Measurements from ENCODE around the gene CYB5A.
"Not testable (repeated sequence)": the region's sequence is repeated elsewhere in the genome, so short reads cannot be mapped to it uniquely, and the experiment has no call there.

The CYB5A gene, protein sequence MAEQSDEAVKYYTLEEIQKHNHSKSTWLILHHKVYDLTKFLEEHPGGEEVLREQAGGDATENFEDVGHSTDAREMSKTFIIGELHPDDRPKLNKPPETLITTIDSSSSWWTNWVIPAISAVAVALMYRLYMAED

DNA sequence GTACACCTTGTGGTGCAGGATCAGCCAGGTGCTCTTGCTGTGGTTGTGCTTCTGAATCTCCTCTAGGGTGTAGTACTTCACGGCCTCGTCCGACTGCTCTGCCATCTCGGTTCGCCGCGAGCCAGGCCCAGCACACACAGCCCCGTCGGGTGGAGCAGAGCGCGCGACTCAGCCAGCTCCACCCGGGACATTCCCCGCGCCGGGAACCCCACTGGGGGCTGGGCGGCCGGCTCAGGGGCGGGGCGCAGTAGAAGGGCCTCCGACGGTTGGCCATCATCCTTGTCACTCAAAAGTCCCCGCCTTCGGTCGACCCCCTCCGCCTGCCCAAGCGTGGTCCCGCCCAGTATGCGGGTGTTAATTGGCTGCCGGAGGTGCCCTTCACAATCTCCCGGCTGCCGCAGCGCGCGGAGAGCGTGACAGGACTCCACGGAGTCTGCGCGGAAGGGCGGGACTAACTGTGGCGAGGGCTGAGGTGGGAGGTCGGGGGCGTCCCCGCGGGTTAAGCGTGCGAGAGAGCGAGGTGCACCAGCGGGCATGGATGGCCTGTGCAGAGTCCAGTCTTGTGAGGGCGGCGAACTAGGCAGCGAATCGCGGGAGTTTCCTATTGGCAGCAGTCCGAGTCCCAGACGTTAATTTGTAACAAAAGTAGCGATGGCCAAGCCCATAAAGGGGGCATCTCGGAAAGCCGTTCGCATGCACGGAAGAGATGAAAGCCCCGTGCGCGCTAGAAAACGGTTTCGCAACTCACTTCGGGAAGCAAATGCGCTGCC lies at the start of gene CYB5A:
Gene CYB5A, minus strand, starts transcription at position 193 of the 770 bp plus-strand sequence. Its CDS starts 88 bp downstream, at position 105.
- no peak for DNase-seq
- in situ Hi-C loops (cut with MboI; ENCODE audit: low pct_unique_long_range_greater_than_20kb, low sequenced_read_pairs) = no loop called here

DNA sequence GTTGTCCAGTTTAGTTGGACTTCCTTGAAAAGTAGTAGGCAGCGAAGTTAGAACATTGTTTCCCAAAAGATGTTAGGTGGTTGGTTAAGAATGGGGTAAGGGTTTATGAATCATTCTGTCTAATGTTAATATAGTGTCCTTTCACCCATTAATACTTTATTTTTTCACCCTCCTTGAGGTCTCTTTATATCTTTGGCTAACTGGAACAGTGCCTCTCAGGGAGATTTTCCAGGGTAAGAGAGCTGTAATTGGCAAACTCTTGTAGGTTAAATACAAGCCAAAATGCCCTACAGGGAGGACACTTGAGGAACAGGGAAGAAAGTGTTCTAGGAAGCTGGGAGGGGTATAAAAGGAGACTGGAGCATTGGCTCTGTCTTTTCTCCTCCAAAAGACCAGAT lies 46.1 kb upstream of the CYB5A start:
- DNase-seq = no peak
- in situ Hi-C loops (cut with MboI; ENCODE audit: low pct_unique_long_range_greater_than_20kb, low sequenced_read_pairs) = no loop called here

DNA sequence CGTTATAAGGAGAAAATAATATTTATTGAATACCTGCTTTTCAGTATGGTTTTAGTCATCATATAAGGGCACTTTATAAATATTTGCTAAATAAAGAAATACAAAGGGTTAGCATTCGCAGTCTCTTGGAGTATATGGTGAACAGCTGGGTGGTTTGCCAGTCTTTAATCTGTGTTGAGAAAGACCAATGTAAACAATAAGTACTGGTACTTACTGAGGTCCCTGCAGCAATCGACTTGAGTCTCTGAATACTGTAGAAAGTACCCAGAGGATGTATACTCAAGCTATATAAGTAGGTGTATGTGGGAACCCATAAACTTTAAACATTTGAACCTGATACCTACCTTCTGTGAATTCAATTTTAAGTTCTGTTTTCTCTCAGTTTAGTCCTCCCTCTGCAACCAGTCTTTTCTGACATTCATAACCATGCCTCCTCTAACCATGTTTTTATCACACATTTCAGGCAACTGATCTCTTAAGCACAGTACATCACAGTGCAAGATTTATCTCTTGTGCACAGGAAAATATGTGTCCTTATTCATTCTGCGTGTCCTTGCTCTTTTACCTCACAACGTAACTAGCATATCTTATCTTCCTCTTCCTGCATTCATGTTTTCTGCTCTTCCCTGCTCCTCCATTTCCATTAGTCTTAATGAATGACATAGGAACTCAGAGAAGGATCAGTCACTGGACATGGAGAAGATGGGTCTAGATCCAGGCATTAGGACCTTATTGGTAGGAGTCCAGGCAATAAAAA lies 45.6 kb upstream of the CYB5A start:
- no peak for DNase-seq
- in situ Hi-C loops (cut with MboI; ENCODE audit: low pct_unique_long_range_greater_than_20kb, low sequenced_read_pairs) = no loop called here

DNA sequence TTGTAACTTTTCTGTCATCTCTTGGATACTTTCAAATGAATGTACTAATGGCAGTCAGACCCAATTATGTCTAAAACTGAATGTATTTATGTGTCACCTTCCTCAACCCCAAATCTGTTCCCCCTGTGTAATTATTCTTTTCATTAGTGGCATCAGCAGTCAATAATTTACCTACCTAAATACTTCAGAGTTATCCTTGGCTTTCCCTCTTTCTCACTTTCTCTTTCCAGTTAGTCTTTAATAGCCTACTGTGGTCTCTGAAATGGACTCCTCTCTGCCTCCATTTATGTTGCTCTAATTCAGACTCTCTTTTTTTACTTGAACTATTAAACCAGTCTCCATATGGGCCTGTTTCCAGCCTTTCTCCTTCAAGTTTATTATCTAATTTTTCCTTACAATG lies 44.9 kb upstream of the CYB5A start:
- DNase-seq = no peak
- in situ Hi-C loops (cut with MboI; ENCODE audit: low pct_unique_long_range_greater_than_20kb, low sequenced_read_pairs) = no loop called here

DNA sequence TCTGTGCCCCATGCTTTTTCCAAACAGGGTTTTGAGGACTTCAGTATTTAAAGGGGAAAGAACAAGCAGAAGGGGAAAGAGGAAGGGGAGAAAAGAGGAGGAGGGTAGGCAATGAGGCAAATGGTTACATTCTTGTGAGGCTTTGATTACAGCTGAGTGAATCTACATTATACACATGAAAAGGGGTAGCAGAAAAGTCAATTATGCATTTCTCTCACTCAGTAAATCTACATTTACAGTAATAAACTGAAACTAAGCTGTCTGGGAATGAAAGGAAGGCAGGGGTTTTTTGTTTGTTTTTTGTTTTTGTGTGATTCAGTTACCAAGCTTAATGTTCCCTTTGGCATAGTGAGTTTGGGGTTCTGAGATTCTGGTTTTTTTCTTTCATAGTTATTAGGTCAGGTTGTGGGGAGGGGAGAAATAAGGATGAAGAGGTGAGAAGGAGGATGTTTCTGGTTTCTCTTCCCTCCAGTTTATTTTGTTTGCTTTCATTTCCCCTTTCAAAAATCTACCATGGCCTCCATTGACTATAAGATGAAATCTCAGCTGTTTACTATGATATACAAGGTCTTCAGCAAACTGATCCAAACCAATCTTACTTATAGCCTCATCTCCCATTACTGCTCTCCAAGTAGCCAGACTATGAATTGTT lies 42.6 kb upstream of the CYB5A start:
- in situ Hi-C loops (cut with MboI; ENCODE audit: low pct_unique_long_range_greater_than_20kb, low sequenced_read_pairs) = no loop called here
- no peak for DNase-seq

DNA sequence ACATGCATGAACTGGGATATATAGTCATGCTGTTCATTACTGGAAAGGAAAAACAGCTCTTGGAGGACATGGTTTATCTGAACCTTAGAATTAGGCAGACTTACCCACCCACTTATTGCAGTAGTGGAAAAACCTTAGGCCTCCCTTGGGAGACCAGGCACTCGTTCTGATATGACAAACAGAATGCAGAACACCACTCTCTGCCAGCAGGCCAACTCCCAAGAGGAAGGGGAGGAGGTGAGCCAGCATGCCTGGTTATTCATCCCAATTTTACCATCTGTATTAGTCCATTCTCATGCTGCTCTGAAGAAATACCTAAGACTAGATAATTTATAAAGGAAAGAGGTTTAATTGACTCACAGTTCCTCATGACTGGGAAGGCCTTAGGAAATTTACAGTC lies 41.3 kb upstream of the CYB5A start:
- no peak for DNase-seq
- in situ Hi-C loops (cut with MboI; ENCODE audit: low pct_unique_long_range_greater_than_20kb, low sequenced_read_pairs) = no loop called here

DNA sequence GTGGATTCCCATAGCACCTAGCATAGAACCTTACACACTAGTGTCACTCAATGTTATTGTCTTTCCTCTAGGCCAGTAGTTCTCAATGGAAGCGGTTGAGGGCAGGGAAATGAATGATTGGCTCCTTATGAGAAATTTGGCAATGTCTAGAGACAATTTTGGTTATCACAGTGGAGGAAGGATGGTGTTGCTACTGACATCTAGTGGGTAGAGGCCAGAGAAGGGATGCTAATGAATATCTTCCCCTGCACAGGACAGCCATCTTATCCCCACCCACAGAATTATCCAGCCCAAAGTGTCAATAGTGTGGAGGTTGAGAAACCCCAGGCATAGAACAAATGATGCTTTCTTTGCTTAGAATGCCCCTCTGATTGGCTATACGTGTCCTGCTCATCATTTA lies 39.6 kb upstream of the CYB5A start:
- in situ Hi-C loops (cut with MboI; ENCODE audit: low pct_unique_long_range_greater_than_20kb, low sequenced_read_pairs) = no loop called here
- no peak for DNase-seq

DNA sequence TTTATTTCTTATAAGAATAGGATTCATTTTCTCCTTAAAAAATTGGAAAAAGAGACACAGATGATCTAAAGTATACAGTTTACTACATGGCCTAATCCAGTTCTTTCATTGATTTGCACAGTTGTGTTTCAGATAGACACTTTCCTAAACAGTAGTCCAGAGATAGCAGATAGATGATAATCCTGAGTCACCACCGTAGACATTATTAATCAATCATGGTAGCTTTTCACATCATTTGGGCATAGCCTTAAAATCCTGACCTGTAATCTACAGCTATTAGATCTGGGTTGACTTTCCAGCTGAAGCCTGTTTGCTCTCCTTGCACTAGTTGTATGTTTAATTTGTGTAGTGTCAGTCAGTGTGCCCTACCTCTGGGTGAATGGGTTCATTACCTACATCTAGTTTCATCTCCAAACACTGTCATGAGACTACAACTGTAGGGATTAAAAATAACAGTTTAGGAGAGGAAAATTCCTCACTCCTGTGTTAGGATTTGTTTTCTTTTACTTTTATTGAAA lies 38.0 kb upstream of the CYB5A start:
- no peak for DNase-seq
- in situ Hi-C loops (cut with MboI; ENCODE audit: low pct_unique_long_range_greater_than_20kb, low sequenced_read_pairs) = no loop called here

DNA sequence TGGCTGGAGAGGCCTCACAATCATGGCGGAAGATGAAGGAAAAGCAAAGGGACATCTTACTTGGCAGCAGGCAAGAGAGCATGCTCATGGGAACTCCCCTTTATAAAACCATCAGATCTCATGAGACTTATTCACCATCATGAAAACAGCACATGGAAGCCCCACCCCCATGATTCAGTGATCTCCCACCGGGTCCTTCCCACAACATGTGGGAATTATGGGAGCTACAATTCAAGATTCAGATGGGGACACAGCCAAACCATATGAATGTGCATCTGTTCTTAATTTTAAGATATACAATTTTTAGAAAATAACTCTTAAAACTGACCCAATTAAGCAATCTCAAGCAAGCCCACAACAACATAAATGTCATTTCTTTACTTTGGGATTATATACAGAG lies 36.4 kb upstream of the CYB5A start:
- in situ Hi-C loops (cut with MboI; ENCODE audit: low pct_unique_long_range_greater_than_20kb, low sequenced_read_pairs) = no loop called here
- no peak for DNase-seq

DNA sequence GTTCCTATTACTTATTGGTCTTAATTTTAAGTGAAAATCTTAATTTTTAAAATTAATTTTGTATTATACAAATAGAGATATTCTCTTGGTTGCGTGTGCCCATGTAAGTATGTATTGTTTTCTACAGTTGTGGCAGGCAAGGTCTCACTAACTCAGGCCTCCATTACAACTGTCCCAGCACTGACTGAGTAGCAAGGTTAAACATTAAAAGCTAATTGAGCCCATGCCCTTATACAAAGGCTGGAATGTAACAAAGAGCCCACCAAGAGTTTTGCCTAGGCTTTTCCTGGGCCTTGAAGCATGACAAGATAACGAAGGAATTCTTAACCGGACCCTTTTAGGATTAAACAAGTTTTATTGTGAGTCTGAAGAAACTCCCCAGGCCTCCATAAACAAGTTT lies 35.0 kb upstream of the CYB5A start:
- DNase-seq; in situ Hi-C loops (cut with MboI; ENCODE audit: low pct_unique_long_range_greater_than_20kb, low sequenced_read_pairs): not testable (repeated sequence)

DNA sequence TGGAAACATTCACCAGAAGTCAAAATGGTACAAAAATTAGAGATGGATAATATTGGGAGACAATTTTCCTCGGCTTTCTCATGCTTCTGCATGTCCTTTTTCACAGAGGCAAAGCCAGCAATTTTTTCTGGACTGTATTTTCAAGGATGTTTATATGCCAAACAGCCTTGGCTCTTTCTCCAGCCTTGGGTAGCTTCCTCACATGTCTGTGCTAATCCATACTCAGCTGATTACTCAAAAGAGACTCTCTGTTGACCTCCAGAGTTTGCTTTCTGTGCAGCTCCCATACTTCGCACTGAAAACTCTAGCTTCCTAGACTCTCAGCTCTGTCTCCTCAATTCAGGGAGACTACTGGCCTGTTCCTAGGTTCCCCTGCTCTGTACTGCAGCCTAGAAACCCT lies 34.5 kb upstream of the CYB5A start:
- no peak for DNase-seq
- in situ Hi-C loops (cut with MboI; ENCODE audit: low pct_unique_long_range_greater_than_20kb, low sequenced_read_pairs) = no loop called here

DNA sequence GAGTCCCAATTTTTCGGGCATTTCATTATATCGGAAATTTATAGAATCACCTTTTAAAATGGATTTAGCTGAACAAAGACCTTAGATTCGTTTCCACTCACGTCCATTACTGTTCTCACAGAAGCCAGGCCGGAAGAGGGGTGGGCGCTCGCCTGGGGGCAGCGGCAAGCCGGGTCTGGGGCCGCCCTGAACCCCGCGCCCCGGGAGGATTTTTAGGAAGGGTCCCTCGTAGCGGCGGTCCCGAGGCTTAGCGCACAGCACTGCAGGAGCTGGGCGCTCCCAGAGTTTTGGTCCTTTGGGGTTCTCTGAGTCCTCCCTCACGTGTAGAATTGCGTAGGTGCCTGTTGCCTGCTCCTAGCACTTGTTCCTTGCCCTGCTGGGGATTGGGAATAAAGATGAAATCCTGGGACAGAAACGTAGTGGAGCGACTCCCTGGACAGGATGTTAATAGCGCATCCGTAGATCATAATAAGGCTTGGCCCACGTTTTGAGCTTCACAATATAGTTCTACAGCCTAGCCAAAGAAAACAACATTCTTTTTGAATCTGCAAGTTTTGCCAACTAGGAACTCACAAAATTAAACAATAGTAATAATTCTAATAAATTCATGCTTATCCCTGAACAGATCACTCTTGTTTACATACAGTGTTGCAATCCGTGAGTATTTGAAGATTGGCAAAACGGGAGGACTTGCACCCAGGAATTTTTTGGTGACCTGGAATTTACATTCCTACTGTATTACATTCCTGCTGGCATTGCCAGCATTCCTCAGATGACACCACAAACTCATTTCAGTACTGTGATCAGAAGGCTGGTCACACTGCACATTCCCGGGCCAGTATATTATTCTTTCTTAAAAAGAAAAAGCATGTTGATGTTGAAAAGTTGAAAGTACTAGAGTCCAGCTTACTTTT lies 24.8 kb upstream of the CYB5A start:
- in situ Hi-C loops (cut with MboI; ENCODE audit: low pct_unique_long_range_greater_than_20kb, low sequenced_read_pairs) = no loop called here
- no peak for DNase-seq

DNA sequence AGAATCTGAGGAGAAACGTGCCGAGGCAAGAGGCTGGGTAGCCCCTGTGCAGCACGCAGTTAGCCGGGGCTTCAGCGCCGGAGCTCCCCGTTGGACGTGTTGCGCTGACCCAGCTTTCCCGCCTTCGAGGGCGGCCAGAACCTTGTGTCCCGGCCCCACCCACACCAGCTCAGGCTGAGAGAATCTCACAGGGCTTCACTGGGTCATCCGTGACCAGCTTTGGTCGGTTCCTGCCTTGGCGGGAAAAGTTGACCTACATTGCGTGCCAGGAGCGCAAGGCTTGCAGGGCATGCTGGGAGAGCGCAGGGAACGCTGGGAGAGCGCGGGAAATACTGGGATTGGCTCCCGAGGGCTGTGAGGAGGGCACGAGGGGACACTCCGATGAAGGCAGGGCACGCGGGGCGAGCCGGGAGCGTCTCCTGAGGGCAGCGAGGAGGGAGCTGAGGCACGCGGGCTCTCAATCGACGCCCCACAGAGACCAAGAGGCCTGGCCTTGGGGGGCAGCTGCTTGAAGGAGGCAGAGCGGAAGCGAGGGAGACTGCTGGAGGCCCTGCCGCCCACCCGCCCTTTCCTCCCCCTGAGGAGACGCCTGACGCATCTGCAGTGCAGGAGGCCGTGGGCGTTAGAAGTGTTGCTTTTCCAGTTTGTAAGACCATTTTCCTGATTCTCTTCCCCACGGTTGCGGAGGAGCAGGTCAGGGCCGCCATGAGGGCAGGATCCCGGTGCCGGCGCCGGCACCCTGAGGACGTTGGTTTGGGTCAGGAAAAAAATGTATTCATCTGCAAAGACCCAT lies 23.9 kb upstream of the CYB5A start, which contains the start of gene C18orf63:
Gene C18orf63, plus strand, starts transcription at position 376 of the 793 bp plus-strand sequence. CDS start 2,027 bp downstream, outside the sequence.
- in situ Hi-C loops (cut with MboI; ENCODE audit: low pct_unique_long_range_greater_than_20kb, low sequenced_read_pairs) = no loop called here

DNA sequence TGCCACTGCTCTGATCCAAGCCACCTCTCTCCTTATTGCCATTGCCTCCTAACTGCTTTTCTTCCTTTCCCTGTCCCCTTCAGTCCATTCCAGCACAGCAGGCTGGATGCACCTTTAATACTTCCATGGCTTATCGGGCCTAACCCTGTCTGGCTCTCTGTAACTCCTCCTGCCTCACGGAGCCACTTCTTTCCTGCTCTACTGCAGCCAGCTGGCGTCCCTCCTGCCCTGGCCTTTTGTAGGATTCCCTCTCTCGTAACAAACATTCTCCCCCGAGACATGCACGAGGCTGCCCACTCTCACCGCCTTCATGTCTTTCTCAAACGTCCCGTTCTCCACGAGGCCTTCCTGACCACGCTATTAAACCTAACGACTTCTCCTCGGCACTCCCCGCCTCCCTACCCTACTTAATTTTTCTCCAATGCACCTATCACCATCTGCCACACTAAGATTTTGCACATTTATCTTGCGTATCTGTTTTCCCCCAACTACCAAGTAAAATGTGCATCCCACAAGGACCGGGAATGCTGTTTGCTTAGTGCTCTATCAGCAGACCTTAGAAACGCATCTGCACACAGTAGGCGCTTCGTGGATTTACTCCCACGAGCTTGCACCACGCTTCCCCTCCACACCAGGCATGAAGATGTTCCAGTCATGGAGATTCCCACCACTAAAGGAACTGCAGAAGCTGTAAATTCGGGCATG lies 23.1 kb upstream of the CYB5A start:
- DNase-seq = no peak
- in situ Hi-C loops (cut with MboI; ENCODE audit: low pct_unique_long_range_greater_than_20kb, low sequenced_read_pairs) = no loop called here

More for the DNA sequence above, 23.9 kb upstream of the CYB5A start, which contains the start of gene C18orf63:
- DNase-seq = no peak

DNA sequence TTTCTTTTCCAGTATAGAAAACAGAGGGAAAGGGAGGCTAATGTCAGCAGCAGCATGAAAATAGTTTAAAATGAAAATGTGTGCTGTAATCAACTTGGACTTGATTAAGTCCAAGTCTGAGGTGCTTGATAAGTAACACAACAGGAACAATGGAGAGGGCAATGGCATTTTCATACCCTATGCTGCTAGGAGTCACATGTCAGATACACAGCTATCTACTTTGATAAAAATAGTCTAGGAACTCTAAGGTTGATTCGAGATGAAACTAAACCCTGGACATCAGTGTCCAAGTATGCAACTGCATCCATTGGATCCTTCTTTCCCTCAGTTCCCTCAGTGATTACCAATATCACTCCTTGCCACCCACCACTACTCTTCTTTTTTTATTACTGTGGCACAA lies 19.2 kb upstream of the CYB5A start:
- DNase-seq = no peak
- in situ Hi-C loops (cut with MboI; ENCODE audit: low pct_unique_long_range_greater_than_20kb, low sequenced_read_pairs) = no loop called here

DNA sequence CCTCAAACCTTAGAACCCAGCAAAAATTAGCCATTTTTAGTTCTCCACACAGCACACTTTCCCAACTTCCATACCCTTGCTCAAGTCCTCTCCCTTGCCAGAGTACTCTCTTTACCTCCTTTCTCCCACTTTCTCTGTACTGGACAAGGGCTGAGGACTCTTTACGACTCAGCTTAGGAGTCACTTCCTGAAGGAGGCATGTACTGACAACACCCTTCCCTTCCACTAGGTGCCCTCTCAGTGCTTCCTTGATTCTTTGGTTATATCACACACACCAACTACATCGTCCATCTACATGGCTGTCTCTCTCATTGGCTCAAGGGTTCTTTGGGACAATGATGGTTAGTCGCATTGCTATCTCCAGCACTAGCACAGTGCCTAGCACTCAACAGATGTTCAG lies 18.6 kb upstream of the CYB5A start:
- DNase-seq = peak; percentile 16
- in situ Hi-C loops (cut with MboI; ENCODE audit: low pct_unique_long_range_greater_than_20kb, low sequenced_read_pairs) = no loop called here

DNA sequence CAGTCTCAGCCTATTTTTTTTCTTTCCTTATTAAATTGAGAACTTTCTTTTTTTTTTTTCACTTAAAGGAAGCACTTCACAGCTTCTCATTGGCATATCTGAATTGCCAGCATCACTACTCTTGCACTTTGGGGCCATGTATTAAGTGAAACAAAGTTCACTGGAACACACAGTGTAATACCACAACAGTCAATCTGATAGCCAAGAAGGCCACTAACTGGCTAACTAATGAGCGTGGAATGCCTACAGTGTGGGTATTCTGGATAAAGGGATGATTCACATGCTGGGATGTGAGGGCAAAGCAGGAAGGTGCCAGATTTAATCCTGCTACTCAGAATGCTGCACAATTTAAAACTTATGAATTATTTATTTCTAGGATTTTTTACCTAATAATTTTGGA lies 12.2 kb upstream of the CYB5A start:
- in situ Hi-C loops (cut with MboI; ENCODE audit: low pct_unique_long_range_greater_than_20kb, low sequenced_read_pairs) = no loop called here
- no peak for DNase-seq
